Nucleus accumbens (tissue), 56 donors: ENCODE measurements around the gene TPX2.
"Not testable (repeated sequence)": the region's sequence is repeated elsewhere in the genome, so short reads cannot be mapped to it uniquely, and the experiment has no call there.

Source experiments
- DNase-seq, 56 donors: peaks; one replicate each; lab custom pipeline; 2025; lab: John Stamatoyannopoulos, UW

Gene TPX2

DNA sequence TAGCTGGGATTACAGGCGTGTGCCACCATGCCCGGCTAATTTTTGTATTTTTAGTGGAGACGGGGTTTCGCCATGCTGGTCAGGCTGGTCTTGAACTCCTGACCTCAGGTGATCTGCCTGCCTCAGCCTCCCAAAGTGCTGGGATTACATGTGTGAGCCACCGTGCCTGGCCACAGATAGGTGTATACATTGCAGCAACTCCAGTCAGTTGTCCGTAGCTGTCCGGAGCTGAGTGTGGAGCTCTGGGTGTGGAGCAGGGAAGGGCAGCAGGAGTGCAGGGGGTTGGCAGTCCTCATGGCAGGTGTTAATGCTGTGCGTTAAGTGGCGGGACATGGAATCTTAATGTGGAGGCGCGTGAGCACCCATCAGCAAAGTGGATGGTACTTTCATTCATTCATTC is 88.9 kb downstream of the TPX2 start:
- not testable (repeated sequence) for DNase-seq

GRCh38 chr20:31829731-31830130 is 90.6 kb downstream of the TPX2 start:
- DNase-seq: no peak

GRCh38 chr20:31830406-31830981 is 91.4 kb downstream of the TPX2 start:
- no peak for DNase-seq

- DNase-seq: no peak
Measured at GRCh38 chr20:31831211-31831610, 92.1 kb downstream of the TPX2 start.

- DNase-seq: peak in 1 of 56 donors; percentile 1
Measured at GRCh38 chr20:31831771-31832306, 92.7 kb downstream of the TPX2 start.

DNA sequence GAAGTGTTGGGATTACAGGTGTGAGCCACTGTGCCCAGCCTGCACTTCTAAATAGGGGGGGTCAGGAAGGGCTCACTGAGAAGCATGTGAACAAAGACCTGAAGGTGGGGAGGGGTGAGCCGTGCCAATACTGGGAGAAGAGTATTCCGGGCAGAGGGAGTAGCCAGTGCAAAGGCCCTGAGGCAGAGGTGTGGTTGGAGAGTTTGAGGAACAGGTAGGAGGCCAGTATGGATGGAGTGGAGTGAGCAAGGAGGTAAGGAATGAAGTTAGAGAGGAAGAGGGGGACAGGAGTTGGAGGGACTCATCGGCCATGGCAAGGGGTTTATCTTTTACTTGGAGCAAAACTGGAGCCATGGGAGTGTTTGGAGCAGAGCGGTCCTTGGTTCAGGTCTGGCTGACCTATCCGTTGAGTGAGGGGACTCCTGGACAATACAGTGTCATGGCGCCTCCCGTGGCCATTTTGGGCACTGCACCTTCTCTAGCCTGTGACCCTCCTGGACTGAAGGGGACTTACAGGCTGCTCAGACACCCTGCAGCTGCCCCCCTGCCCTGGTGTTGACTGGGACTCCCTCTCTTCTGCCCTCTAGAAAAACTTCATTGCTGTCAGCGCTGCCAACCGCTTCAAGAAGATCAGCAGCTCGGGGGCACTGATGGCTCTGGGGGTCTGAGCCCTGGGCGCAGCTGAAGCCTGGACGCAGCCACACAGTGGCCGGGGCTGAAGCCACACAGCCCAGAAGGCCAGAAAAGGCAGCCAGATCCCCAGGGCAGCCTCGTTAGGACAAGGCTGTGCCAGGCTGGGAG is 94.2 kb downstream of the TPX2 start:
- peak in 18 of 56 donors; percentile 1 to 55 (median 8) for DNase-seq

GRCh38 chr20:31833931-31834521 is 94.9 kb downstream of the TPX2 start:
- DNase-seq: no peak

- no peak for DNase-seq
Measured at GRCh38 chr20:31835554-31835953, 96.5 kb downstream of the TPX2 start.

GRCh38 chr20:31835977-31836852 is 97.1 kb downstream of the TPX2 start:
- peak in 40 of 56 donors; percentile 2 to 85 (median 30) for DNase-seq

DNA sequence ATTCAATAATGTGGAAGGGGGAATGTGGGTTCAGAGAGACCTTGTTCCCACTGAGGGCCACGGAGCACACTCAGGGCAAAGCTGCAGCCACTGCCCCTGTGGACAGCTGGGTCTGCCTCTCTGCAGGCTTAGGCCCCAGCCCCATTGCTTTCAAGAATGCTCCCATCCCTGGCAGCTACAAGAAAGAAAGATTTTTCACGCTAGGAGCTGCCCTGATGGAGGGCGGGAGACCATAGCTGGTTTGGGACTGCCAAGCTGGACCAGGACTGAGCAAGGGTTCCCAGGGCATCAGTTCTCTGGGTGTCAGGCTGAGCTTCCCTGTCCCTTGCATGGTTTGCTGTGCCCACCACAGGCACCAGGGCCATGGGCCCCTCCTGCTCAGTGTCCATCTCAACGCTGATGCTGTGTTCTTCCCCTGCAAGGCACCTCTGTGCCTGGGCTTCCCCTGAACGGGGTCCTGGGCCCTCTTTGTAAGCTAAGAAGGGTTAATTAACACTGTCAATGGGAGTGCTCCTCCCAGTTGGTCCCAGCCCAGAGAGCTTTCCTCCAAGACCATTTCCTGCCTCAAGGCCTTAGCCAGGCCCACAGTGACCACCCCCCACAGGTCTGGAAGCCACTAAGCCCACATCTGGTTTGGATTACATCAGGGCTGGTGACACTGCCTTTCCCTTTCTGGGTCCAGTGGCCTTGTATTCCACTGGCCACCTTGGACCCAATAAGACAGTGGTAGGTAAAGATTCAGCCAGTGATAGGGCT is 97.9 kb downstream of the TPX2 start:
- DNase-seq: no peak

GRCh38 chr20:31837896-31838397 is 98.9 kb downstream of the TPX2 start:
- DNase-seq: no peak

DNA sequence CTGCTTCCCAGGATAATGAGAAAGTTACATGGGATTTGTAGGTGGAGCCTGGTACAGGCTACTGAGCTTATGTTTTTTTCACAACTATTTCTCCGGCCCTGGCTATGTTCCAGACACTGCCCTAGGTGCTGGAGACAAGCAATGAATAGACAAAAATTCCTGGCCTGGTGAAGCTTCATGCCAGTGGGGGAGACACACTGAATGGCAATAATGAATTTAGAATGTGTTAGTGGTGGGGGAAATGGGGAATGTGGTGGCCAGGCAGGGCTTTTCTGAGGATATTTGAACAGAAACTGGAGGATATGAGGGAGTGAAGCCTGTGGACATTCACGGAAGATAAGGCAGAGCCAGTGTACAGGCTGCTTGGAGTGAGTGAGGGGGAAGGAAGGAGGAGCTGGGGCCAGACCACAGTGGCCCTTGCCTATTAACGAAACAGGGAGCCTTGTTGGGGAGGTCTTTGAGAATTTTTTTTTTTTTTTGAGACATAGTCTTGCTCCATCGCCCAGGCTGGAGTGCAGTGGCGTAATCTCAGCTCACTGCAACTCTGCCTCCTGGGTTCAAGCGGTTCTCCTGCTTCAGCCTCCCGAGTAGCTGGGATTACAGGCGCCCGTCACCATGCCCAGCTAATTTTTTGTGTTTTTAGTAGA is 99.7 kb downstream of the TPX2 start:
- no peak for DNase-seq

DNA sequence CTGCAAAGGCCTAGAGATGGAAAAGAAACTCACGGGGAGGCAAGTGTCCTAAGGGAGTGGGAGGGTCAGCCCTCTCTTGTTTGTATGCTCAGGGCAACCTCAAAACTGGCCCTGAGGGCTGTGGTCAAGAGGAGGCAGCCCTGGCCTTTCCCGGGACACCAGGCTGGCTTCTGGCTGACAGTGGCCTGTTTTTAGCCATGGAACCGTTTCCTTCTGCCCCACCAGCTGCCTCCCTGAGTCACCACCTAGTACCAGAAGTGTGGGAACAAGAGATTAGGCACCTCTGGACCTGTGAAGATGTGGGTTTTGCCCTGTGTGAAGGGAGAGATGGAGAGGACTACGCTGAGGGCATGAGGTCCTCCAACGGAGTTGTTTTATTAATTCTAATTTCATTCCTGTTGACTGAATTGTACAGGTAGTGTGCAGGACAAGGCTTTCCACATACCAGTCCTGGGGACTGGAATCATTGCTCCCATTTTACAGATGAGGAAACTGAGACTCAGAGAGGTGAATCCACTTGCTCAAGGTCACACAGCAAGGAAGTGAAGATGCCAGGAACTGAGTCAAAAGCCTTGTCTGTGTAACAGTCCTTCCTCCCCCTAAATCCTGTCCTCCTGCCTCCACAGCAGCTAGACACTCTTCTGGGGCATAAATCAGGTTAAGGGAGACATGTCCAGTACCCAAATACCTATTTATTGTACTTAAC is 100.8 kb downstream of the TPX2 start:
- DNase-seq: no peak

GRCh38 chr20:31840906-31841816 is 102.1 kb downstream of the TPX2 start:
- no peak for DNase-seq

DNA sequence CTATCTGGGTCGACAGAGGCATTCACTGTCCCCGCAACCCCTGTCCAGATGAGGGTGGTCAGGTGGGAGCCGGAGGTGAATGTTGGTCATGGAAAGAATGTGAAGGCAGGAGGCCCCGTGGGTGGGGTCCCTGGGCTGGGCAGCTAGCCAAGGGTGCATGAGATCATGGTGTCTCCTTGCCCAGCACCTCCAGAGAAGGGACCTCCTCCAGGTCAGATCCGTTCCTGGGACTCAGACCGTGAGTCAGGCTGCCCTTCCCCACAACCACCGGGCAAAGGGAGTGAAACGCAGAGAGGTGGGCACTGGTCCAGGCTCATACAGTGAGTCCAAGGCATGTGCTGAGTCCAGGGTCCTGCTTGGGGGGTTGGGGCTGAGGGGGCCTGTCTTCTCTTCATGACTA is 102.8 kb downstream of the TPX2 start:
- no peak for DNase-seq

- DNase-seq: no peak
Measured at GRCh38 chr20:31842471-31843157, 103.5 kb downstream of the TPX2 start.

- no peak for DNase-seq
Measured at GRCh38 chr20:31843288-31843687, 104.2 kb downstream of the TPX2 start.
